ENCODE results near the gene NDUFS2.
A peak's percentile ranks its signal among the peaks of the same experiment; 100 is the strongest.

NDUFS2 gene

DNA sequence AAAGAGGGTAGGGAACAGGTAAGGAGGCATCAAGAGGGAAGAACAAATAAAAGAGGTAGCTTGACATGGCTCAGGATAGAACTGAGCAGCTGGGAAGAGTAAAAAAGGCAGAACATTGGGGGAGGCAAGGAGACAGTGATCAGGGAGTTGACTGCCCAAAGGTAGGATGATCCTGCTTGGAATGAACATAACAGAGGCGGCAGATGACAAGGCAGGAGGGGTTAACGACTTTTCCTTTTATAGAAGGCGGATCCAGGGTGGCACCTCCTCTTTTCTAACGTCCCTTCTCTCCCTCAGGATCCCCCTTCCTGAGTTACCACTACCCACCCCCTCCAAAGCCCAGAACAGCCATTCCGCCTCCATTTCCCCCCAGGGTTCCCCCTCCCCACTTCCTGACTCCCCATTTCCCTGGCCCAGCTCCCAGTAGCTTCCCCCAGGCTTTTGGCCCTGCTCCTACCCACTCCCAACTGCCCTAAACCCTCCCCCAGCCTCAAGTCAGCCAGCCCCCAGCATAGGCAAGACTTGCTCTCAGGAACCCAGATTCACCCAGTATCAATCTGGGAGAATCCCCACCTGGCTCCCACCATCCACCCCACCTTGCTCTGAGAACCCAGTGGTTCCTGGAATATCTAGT, 2.5 kb upstream of the NDUFS2 start:
- DNase-seq (ENCODE audit: low spot score), result no peak
- TF ChIP-seq, protein P1, sequence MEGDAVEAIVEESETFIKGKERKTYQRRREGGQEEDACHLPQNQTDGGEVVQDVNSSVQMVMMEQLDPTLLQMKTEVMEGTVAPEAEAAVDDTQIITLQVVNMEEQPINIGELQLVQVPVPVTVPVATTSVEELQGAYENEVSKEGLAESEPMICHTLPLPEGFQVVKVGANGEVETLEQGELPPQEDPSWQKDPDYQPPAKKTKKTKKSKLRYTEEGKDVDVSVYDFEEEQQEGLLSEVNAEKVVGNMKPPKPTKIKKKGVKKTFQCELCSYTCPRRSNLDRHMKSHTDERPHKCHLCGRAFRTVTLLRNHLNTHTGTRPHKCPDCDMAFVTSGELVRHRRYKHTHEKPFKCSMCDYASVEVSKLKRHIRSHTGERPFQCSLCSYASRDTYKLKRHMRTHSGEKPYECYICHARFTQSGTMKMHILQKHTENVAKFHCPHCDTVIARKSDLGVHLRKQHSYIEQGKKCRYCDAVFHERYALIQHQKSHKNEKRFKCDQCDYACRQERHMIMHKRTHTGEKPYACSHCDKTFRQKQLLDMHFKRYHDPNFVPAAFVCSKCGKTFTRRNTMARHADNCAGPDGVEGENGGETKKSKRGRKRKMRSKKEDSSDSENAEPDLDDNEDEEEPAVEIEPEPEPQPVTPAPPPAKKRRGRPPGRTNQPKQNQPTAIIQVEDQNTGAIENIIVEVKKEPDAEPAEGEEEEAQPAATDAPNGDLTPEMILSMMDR (IDR thresholded peaks at IDR 0.05), result no peak
- peak overlapping the region; percentile 97 to 98 for H3K27ac ChIP-seq
- peak overlapping the region; percentile 75 for H3K4me3 ChIP-seq

DNA sequence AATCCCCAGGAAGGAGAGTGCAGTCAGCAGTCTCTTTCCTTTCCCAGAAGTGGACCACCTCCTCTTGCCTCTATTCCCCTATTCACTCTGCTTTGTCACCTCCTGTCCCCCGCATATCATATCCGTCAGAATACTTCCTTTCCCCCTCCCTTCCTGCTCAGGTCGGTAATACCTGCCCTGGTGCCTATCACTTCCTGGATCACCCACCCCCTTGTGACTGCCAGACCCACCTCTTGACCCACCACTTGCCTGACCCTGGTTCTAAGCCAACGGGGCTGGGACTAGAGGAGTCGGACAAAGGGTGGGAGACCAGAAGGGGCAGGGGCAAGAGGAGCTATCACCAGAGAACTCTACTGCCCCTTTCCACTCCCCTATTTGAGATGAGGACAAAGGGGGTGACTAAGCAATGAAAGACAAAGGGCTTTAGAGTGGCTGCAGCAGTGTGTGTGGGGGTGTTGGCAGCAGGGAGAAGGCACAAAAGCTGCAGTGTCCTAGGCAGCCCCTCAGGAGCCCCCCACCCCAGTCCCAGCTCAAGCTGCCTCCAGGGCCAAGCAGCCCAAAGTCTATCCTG, 1.7 kb upstream of the NDUFS2 start:
- TF ChIP-seq, protein P1 (IDR thresholded peaks at IDR 0.05), result no peak
- no peak for DNase-seq (ENCODE audit: low spot score)
- Histone ChIP-seq H3K27ac (peak overlapping the region; percentile 97 to 98), H3K4me3 (peak overlapping the region; percentile 94)

- Histone ChIP-seq H3K27ac (peak overlapping the region; percentile 97 to 98), H3K4me3 (peak overlapping the region; percentile 94)
- peak; percentile 89 for DNase-seq (ENCODE audit: low spot score)
- TF ChIP-seq, protein P1 (IDR thresholded peaks at IDR 0.05), result no peak
Measured at GRCh38 chr1:161200992-161201835, 953 bp upstream of the NDUFS2 start.

- peak overlapping the region; percentile 68 to 91 for H3K27ac ChIP-seq
- no peak for DNase-seq (ENCODE audit: low spot score)
- H3K4me3 ChIP-seq, result peak overlapping the region; percentile 50
- TF ChIP-seq, protein P1 (IDR thresholded peaks at IDR 0.05), result no peak
Measured at GRCh38 chr1:161206411-161207140, 4.4 kb downstream of the NDUFS2 start.

DNA sequence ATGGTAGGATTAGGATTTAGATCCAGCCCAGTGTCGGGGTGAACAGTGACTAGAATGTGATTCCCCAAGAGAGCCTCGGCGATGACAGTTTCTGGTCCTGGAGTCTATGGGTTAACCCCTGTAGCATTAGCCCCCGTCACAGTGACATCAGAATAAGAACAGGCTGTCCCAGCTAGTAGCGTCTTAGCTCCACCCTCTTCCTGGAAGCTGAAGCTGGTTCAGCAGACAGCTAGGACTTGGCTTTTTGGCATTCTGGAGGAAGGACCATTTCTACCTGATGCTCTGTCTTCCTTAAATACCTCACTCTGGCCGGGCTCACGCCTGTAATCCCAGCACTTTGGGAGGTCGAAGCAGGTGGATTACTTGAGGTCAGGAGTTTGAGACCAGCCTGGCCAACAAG, 5.0 kb downstream of the NDUFS2 start:
- Histone ChIP-seq H3K4me3 (peak overlapping the region; percentile 50), H3K27ac (peak overlapping the region; percentile 68 to 91)
- peak; percentile 89 for DNase-seq (ENCODE audit: low spot score)
- TF ChIP-seq, protein P1 (IDR thresholded peaks at IDR 0.05), result no peak

GRCh38 chr1:161209790-161210409, 7.7 kb downstream of the NDUFS2 start:
- no peak overlapping the region for H3K4me3 ChIP-seq
- DNase-seq (ENCODE audit: low spot score), result no peak
- TF ChIP-seq, protein P1 (IDR thresholded peaks at IDR 0.05), result peak; percentile 83
- peak overlapping the region in 1 of 2 donors; percentile 46 for H3K27ac ChIP-seq
